A673 (cell line): ENCODE data around the gene CST4.

ENCODE experiments used
- CTCF ChIP-seq: fragments of 300-800, 200-600 bp; sonication (generic); conservative IDR thresholded peaks from 2 replicates; pipeline ENCODE4 v1.5.1; 2017; ENCODE audit warnings: low read depth, mild to moderate bottlenecking, antibody characterized with exemption, low read length, moderate library complexity, mixed read lengths
- EZH2 ChIP-seq: fragments of 200-600 bp; sonication (generic); IDR thresholded peaks from 2 replicates; pipeline ENCODE4 v1.6.1; 2017; ENCODE audit warnings: borderline replicate concordance, low read depth, mild to moderate bottlenecking, mixed read lengths, antibody characterized with exemption, low read length; ENCODE audit not compliant: poor library complexity, severe bottlenecking

- TF ChIP-seq CTCF (no peak), EZH2 (no peak)
Observed at GRCh38 chr20:23683281-23683680, 5.6 kb downstream of the CST4 start.
